NK-92 (cell line): ENCODE results near the gene QKI.

Experiments used
- DNase-seq: peaks from one replicate; lab custom pipeline; 2025; ENCODE audit not compliant: unreplicated experiment; lab: John Stamatoyannopoulos, UW

Gene QKI

GRCh38 chr6:163391985-163392384 lies 22.5 kb upstream of the QKI start:
- DNase-seq, result no peak

DNA sequence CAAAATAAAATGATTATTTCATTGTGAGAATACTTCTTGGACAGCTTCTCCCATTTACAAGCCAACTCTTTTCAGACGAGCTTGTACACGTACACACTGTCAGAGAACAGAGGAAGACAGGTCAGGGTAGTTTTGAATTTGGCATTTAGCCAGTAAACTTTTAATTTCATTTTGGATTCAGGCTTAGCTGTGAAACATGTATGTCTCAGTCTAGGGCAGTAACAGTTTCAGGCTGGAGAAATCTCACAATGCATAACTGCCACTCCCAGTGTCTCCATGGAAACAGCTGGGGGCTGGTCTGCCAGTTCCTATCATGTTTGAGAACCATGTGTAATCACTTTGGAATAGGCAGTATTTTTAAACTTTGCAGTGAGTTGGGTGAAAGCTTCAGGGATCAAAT lies 22.0 kb upstream of the QKI start:
- no peak for DNase-seq

GRCh38 chr6:163393923-163394322 lies 20.6 kb upstream of the QKI start:
- DNase-seq, result no peak

- no peak for DNase-seq
Measured at GRCh38 chr6:163394659-163395058, 19.9 kb upstream of the QKI start.

- DNase-seq, result no peak
Measured at GRCh38 chr6:163395122-163395830, 19.2 kb upstream of the QKI start.

GRCh38 chr6:163395831-163396185 lies 18.7 kb upstream of the QKI start:
- no peak for DNase-seq

DNA sequence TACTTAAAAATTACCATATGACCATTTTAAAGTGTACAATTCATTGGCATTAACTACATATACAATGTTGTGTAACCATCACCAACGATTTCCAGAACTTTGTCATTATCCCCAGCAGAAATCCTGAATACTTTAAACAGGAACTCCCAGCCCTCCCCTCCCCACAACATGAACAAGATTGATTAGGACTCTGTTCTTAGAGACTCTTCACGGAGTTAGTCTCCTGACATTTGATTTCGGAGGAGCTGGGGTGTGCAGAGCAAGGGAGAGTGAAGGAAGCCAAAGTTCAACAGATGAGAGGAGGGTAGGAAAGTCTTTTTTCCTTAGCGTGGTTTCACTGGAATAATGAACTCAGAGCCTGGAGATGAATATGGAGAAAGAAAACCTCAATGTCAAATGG lies 17.2 kb upstream of the QKI start:
- no peak for DNase-seq

DNA sequence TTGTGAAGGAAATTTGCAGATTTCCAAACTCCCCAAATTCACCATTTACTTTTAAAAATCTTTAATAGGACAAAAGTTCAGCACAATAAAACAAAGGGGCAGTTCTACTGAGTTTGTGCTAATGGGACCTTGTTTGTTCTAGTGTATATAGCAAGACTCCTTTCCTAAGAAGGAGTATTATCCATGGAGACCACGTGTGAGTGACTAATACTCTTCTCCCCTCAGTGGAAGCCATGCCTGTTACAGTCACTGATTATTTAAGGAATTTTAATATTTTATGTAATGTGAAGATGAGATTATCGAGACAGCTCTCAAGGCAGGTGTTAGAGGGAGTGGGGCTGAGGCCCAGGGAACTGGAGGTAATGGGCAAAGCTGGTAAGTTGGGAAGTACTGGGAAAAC lies 16.4 kb upstream of the QKI start:
- no peak for DNase-seq

DNA sequence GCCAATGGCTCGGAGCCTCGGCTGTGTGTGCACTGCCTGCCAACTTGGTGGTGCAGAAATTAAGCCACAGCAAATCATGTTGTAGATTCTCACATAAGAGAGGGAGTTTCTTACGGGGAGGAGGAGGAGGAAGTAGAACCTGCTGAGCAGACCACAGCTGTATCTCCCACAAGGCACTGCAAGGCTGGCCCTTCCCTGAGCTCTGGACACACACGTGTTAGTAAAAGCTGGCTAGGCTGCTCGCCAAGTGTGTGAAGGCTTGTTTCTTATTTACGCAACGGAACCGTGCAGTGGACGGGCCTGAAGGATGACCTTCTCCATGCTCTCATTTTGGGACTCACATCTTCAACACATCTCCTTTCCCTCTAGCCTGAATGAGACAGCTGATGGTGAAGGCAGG lies 15.7 kb upstream of the QKI start:
- no peak for DNase-seq

DNA sequence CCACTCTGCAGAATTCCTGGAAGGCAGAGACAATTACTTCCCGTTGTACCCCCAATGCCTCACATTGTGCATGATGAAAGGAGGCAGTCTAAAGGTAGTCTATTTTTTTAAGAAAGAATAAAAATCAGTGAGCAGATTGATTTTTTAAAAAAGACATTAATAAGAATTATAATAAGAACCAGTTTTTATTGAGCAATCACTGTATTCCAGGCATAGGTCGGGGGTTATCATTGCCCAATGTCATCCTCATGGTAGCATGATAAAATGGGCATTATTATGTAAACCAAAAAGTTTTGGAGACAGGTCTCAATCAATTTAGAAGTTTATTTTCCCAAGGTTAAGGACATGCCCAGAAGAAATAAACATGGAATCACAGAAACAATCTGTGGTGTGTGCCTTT lies 14.0 kb upstream of the QKI start:
- DNase-seq, result no peak

GRCh38 chr6:163401039-163401885 lies 13.3 kb upstream of the QKI start:
- DNase-seq, result no peak

GRCh38 chr6:163402616-163403015 lies 11.9 kb upstream of the QKI start:
- no peak for DNase-seq

DNA sequence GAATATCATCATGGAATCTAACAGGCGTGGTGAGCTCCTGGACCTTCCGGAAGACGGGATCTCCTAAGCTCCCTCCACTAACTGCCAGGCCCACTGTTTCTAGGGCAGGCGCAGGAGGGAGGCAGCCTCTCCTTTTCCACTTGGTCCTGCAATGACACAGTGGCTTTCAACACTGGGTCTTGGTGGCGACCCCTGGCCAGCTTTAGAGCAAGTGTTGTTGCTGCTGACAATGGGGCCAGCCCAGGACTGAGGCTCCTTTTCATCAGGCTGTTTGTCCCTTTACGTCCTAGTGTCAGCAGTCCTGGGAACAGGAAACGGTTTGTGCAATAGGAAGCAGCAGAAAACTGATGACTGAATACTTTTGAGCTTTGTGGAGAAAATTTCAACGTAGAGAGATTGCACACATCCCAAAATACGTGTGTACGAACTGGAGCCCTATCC lies 9.7 kb upstream of the QKI start:
- no peak for DNase-seq

DNA sequence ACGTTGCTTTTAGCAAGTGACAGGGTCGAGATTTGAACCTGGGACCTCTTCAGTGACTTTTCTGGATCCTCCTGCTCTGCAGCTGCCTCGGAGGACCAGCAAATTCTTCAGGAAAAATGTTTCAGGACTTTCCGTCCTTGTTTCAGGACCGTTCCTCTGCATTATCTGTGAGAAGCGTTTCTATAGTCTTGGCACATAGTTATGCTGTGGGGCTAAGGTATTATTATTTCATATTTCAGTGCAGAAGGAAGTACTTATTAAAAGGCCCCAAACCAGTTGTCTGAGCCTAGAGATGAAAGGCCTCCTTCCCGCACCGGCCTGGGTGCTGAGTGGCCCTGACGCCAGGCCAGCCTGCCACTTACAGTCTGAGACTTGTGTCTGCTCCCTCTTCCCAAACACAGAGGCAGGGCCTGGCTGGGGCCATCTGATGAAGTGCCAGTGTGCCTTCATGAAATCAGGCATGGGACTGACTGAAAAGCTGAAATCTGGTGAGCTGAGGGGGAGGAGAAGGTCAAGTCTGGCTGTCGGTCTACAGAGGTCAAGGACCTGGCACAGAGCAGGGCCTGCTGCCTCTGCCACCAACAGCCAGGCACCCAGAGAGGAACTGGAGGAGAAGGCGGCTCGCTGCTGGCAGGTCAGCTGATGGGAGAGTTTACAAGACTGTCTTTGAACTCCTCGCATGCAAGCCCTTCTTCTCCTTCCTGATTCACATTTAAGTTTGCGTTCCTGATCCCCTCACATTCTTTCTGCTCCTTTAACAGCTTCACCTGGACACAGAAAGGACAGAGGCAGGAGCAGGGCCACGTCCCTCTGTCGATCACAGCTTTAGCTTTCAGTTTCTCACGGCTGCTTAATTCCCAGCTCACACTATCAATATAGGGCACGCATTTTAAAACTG lies 8.9 kb upstream of the QKI start:
- no peak for DNase-seq

DNA sequence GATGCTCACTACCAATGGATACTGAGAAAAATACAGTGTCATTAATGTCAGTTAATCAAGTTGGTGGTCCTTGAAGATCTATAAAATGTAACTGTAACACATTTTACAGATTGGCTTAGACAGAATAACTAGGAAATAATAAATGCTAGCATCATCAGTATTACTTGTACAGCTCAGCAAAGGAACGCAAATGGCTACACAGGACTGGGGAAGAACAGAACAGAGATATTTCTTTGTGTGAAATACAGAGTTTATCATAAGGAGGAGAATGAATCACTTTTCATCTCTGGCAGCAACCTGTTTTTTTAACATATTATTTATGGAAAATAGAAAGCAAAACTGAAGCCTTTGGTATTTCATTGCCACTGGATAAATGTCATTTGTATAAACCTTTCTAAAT lies 8.2 kb upstream of the QKI start:
- no peak for DNase-seq

DNA sequence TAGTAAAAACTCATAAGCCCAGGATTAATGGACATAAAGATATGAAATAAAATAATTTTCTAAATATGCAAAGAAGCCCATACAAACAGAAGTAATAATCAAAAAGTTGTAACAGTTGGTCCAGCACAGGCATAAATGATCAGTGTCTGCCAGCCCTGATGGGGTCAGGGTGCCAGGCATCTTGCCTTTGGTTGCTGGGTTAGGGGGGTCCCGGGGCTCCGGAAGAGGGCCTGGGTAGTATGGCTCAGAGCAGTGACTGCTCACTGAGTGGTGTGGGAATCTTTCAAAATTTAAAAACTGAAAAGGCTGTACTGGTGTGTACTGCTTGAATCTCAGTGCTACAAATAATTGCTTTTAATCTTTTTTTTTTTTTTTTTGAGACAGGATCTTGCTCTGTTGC lies 7.7 kb upstream of the QKI start:
- DNase-seq, result no peak

- no peak for DNase-seq
Measured at GRCh38 chr6:163408352-163408991, 6.0 kb upstream of the QKI start.

DNA sequence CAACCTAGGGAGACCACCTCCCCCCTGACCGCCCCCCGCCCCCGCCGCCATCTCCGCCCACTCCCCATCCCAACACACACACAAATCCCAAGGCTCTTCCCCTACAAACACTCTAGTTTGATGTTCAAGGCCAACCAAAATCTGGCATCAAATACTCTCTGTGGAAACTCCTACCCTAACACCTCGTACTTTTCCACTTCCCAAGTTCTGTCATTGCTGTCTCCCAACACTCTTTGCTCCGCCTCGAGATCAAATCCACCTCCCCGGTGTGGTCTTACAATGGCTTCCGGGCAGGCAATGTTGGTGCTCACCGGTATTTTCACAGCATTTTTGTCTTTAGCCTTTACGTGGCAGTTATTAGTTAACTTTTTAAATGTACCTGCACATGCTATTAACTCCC lies 4.8 kb upstream of the QKI start:
- DNase-seq, result no peak

DNA sequence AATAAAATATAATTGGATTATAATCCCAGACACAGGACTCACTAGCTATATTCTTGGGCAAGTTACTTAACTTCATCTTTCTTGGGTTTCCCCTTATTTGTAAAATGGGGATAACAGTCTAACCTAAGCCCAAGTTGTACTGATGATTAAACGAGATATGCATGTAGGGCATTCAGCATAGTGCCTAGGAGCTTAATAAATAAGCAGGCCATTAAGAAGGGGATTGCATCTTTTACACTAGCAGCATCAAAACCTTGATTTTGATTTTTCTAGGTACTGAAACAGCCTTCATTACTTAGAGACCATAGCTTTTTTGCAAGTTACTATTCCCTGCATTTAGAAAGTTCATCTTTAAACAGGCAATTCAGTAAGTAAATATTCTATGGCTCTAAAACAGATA lies 2.2 kb upstream of the QKI start:
- DNase-seq, result no peak

GRCh38 chr6:163412801-163413344 lies 1.6 kb upstream of the QKI start:
- DNase-seq, result no peak
